ENCODE data around the gene TMPRSS2.
A peak's percentile ranks its signal among the peaks of the same experiment; 100 is the strongest.

The TMPRSS2 gene

DNA sequence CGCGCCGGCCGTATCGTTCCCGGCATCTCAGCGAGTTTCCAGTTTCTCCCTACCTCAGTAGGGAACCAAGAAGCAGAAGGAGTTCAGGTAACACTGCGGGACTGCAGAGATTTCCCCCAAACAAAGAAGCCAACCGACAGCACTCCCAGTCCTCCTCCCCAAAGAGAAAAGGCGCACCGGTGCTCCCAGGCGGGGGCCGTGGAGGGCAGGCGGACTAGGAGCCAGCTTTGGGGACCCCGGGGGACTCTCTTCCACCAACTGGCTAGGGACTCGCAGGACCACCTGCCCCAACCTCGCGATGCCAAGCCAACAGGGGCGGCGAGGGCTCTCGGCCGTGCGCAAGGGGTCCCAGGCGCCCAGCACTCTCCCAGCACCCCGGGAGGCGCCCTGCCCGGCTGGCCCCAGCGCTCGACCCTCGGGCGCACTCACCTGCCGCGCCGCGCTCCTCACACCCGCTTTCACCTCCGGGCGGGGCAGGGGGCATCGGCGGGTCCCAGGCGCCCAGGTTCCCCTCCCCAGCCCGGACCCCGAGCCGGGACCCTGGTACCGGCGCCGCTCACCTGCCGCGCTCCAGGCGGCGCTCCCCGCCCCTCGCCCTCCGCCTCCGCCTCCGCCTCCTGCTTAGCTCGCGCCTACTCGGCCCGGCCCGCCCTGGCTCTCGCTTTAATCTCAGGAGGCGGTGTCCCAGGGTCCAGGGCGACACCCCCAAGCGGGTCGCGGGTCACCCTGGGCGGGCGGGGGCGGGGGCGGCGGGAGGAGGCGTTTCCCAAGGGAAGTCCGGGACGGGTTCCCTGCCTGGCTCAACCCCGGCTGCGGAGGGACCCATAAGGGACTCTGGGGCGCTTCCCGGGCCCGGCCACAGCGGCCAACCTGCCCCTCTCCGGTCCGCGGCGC lies at the start of gene TMPRSS2:
Gene TMPRSS2, minus strand, starts transcription at position 638 of the 894 bp plus-strand sequence. CDS start 10,025 bp downstream, outside the sequence.
- no peaks in the 10 kb centered on the region for H3F3A ChIP-seq (ENCODE audit: insufficient read depth, low read length)
- TF ChIP-seq, protein P1, sequence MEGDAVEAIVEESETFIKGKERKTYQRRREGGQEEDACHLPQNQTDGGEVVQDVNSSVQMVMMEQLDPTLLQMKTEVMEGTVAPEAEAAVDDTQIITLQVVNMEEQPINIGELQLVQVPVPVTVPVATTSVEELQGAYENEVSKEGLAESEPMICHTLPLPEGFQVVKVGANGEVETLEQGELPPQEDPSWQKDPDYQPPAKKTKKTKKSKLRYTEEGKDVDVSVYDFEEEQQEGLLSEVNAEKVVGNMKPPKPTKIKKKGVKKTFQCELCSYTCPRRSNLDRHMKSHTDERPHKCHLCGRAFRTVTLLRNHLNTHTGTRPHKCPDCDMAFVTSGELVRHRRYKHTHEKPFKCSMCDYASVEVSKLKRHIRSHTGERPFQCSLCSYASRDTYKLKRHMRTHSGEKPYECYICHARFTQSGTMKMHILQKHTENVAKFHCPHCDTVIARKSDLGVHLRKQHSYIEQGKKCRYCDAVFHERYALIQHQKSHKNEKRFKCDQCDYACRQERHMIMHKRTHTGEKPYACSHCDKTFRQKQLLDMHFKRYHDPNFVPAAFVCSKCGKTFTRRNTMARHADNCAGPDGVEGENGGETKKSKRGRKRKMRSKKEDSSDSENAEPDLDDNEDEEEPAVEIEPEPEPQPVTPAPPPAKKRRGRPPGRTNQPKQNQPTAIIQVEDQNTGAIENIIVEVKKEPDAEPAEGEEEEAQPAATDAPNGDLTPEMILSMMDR (IDR thresholded peaks at IDR 0.05; ENCODE audit: low read length): no peak
- peak; percentile 53 for TF ChIP-seq EZH2 (optimal IDR thresholded peaks at IDR 0.05; ENCODE audit: low read depth, low read length)

DNA sequence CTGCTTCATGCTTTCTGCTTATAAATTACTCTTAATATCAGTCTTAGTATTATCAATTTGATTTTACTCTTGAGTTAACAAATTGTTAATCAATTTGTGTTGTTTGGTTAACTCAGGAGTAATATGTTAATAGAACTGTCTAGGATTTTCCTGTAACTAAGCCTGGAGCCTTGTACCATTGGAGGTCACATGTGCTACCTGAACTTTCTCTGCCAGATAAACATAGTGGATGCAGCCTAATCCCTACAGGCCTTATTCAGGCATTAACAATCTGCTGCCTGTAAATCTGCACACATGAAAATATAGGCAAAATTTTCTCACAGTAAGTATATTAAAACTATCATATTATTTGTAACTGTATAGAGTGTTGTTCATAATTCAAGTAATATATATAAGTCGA lies 47.1 kb upstream of the TMPRSS2 start:
- Histone ChIP-seq H3K9me3 (replicated peaks; ENCODE audit: insufficient read depth, low read length) (no peaks in the 10 kb centered on the region), H3K27ac (ENCODE audit: low read length) (no peak overlapping the region), H4K20me1 (ENCODE audit: insufficient read depth, low read length) (no peaks in the 10 kb centered on the region), H3K4me3 (ENCODE audit: low read length) (no peak overlapping the region), H2AFZ (ENCODE audit: low read length) (no peak overlapping the region), H3K4me1 (ENCODE audit: low read length) (peaks cover 5% of the 10 kb centered on the region), H3K4me2 (ENCODE audit: low read depth, low read length) (no peak overlapping the region), H3F3A (ENCODE audit: insufficient read depth, low read length) (no peaks in the 10 kb centered on the region), H3K9me2 (replicated peaks; ENCODE audit: insufficient read depth, low read length) (no peaks in the 10 kb centered on the region), H3K36me3 (replicated peaks; ENCODE audit: insufficient read depth, low read length) (no peaks in the 10 kb centered on the region), H3K27me3 (replicated peaks; ENCODE audit: insufficient read depth, low read length) (no peaks in the 10 kb centered on the region), H3K9ac (ENCODE audit: low read length) (no peak overlapping the region), H3K79me2 (ENCODE audit: low read length) (no peaks in the 10 kb centered on the region)
- DNase-seq: no peak
- no peak for TF ChIP-seq EZH2 (optimal IDR thresholded peaks at IDR 0.05; ENCODE audit: low read depth, low read length)
- TF ChIP-seq, protein P1 (IDR thresholded peaks at IDR 0.05; ENCODE audit: low read length): no peak
- TF ChIP-seq EZH2phosphoT487 (IDR thresholded peaks at IDR 0.05; ENCODE audit: low read length): no peak

More for the DNA sequence above, at the start of gene TMPRSS2:
- Histone ChIP-seq H3K4me1 (ENCODE audit: low read length) (0 out of 2 replicates have a peak, but pooled peaks cover 8% of the 10 kb centered on the region), H3K27ac (ENCODE audit: low read length) (no peak within 1 kb of the TSS), H4K20me1 (ENCODE audit: insufficient read depth, low read length) (no peaks in the 10 kb centered on the region), H2AFZ (ENCODE audit: low read length) (peak within 1 kb of the TSS; percentile 12; the same call in 1 of the 2 replicates), H3K4me3 (ENCODE audit: low read length) (peak within 1 kb of the TSS; percentile 35; the same call in 1 of the 2 replicates), H3K79me2 (ENCODE audit: low read length) (no peaks in the 10 kb centered on the region), H3K4me2 (ENCODE audit: low read depth, low read length) (peak within 1 kb of the TSS; percentile 66), H3K36me3 (replicated peaks; ENCODE audit: insufficient read depth, low read length) (no peaks in the 10 kb centered on the region), H3K27me3 (replicated peaks; ENCODE audit: insufficient read depth, low read length) (peaks cover 41% of the 10 kb centered on the region), H3K9me3 (replicated peaks; ENCODE audit: insufficient read depth, low read length) (no peaks in the 10 kb centered on the region), H3K9ac (ENCODE audit: low read length) (no peak within 1 kb of the TSS), H3K9me2 (replicated peaks; ENCODE audit: insufficient read depth, low read length) (no peaks in the 10 kb centered on the region)
- no peak for DNase-seq

DNA sequence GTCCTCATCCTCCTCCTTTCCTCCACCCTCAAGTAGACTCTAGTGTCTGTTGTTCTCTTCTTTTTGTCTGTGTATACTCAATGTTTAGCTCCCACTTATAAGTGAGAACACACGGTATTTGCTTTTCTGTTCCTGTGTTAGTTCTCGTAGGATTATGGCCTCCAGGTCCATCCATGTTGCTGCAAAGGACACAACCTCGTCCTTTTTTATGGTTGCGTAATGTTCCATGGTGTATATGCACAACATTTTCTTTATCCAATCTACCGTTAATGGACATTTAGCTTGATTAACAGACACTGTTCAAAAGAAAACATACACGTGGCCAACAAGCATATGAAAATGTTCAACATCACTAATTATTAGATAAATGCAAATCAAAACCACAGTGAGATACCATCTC lies 44.3 kb upstream of the TMPRSS2 start:
- Histone ChIP-seq H4K20me1 (ENCODE audit: insufficient read depth, low read length) (no peaks in the 10 kb centered on the region), H3K27ac (ENCODE audit: low read length) (no peak overlapping the region), H3K4me2 (ENCODE audit: low read depth, low read length) (no peak overlapping the region), H3F3A (ENCODE audit: insufficient read depth, low read length) (no peaks in the 10 kb centered on the region), H3K4me1 (ENCODE audit: low read length) (peaks cover 5% of the 10 kb centered on the region), H3K9me2 (replicated peaks; ENCODE audit: insufficient read depth, low read length) (no peaks in the 10 kb centered on the region), H3K9me3 (replicated peaks; ENCODE audit: insufficient read depth, low read length) (no peaks in the 10 kb centered on the region), H3K27me3 (replicated peaks; ENCODE audit: insufficient read depth, low read length) (no peaks in the 10 kb centered on the region), H3K79me2 (ENCODE audit: low read length) (no peaks in the 10 kb centered on the region), H2AFZ (ENCODE audit: low read length) (no peak overlapping the region), H3K9ac (ENCODE audit: low read length) (no peak overlapping the region), H3K4me3 (ENCODE audit: low read length) (no peak overlapping the region), H3K36me3 (replicated peaks; ENCODE audit: insufficient read depth, low read length) (no peaks in the 10 kb centered on the region)
- TF ChIP-seq EZH2phosphoT487 (IDR thresholded peaks at IDR 0.05; ENCODE audit: low read length) (no peak), EZH2 (optimal IDR thresholded peaks at IDR 0.05; ENCODE audit: low read depth, low read length) (no peak)
- TF ChIP-seq, protein P1 (IDR thresholded peaks at IDR 0.05; ENCODE audit: low read length): no peak
- no peak for DNase-seq

Data from MM.1S (cell line).